Left renal cortex interstitium (tissue), 4 donors: ENCODE data around the gene GYPC. TPM values are rescaled to one million over a fixed set of nuclear protein-coding genes. Genes with fewer than 3 reads are reported as not detected.
"Not testable (repeated sequence)": the region's sequence is repeated elsewhere in the genome, so short reads cannot be mapped to it uniquely, and the experiment has no call there.

Experiments
- DNase-seq, 4 donors: peaks; one replicate each; pipeline ENCODE4 v3.0.0-alpha.2; 2013; ENCODE audit warnings: low read depth in 4 of 4, low spot score in 2 of 4, missing footprints in 1 of 4
- polyA plus RNA-seq, 4 donors: library from polyadenylated mRNA; unstranded; fragments of 120-200 nt; gene quantifications; one replicate each; pipeline ENCODE4 v1.2.1, GENCODE V29; 2013; ENCODE audit not compliant: insufficient read length in 4 of 4

Gene GYPC
- polyA plus RNA-seq, 4 donors = 52.2 to 72.7 (median 66.4) TPM

DNA sequence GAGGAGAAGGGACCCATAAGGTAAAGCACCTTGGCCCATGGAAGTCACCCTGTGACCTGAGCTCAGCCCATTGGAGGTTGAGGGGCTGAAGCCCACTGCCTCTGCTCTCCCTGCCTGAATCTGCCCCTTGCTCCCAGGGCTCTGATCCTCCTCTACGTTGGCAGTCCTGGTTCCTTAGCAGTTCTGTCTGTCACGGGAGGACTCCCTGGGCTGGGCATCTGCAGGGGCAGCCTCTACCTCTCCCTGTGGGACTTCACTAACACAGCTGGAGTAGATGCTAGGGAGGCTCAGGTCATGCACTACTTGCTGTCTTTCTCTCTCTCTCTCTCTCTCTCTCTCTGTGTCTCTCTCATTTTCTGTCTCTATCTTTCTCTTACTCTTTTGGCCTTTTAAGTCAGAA, 8.7 kb downstream of the GYPC start:
- DNase-seq = no peak

DNA sequence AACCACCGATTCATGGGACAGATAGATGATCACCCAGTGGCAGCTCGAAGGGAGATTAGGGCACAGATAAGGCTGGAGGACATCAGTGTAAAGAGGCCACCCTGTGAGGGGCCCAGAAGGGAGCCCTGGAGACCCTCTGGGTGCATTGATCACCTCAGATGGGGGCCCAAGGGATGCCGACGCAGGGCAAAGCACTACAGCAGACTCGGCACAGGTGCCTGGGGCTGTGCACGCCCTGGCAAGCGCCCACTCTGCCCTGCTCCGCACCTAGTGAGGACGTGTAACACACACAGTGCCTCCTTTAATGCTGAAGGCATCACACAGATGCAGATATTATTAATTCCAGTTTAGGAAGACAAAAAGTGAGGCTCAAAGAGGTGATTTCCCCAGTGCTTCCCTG, 9.5 kb downstream of the GYPC start:
- DNase-seq = no peak

GRCh38 chr2:126668254-126668653, 12.3 kb downstream of the GYPC start:
- no peak for DNase-seq

GRCh38 chr2:126669772-126670171, 13.8 kb downstream of the GYPC start:
- DNase-seq = no peak

GRCh38 chr2:126671488-126671887, 15.5 kb downstream of the GYPC start:
- no peak for DNase-seq

GRCh38 chr2:126672980-126673605, 17.1 kb downstream of the GYPC start:
- DNase-seq = no peak

- no peak for DNase-seq
These were observed 18.3 kb downstream of the GYPC start for GRCh38 chr2:126674075-126674744.

GRCh38 chr2:126675637-126676036, 19.7 kb downstream of the GYPC start:
- no peak for DNase-seq

DNA sequence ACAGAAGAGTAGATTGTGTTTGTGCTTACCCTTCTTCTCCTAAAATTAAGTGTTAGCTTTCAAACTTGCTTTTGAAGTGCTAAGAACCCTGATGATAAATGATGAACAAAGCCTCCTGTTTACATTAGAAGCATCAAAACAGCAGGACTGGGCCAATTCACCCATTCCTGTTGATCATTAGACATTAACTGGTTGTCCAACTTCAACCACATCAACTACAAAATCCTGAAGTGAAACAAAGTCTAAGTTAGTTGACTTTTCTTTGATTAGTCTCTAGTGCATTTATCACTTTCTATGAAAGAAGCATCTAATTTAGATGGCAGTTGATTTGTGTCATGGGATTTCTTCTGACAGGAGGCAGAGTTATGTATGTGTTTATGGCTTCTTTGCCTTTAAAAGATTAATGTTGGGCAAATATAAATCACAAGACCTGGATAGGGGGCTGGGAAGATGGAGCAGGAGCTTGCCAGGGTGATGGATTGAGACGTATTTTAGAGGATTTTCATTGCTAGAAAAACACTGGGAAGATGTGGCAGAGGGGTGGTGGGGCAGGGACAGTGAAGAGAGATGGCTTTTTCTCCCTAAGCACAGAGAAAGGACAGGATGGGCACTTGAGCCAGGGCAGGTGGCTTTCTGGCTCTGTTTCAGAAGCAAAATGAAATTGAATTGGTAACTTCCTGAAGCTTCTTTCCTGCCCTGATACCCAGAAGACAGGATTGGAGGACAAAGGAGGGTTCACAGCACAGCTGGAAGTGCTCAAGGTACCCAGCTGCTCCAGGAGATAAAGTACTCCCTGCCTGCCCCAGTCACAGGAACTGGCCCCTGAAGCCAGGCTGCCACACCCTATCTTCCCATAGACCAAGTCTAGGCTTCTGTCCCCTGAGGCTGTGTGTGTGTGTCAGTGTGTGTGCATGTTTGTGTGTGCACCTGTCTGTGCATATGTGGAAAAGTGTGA, 20.5 kb downstream of the GYPC start:
- no peak for DNase-seq

DNA sequence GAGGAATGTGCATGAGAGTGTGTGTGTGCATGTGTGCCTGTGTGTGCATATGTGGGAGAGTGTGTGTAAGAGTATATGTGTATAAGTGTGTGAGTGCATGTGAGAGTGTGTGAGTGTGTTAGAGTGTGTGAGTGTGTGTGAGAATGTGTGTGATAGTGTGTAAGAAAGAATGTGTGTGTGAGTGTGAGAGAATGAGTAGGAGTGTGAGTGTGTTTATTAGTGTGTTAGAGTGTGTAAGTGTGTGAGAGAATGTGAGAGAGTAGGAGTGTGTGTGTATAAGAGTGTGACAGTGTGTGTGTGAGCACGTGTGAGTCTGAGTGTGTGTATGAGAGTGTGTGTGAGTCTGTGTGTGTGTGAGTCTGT, 21.2 kb downstream of the GYPC start:
- DNase-seq = no peak

DNA sequence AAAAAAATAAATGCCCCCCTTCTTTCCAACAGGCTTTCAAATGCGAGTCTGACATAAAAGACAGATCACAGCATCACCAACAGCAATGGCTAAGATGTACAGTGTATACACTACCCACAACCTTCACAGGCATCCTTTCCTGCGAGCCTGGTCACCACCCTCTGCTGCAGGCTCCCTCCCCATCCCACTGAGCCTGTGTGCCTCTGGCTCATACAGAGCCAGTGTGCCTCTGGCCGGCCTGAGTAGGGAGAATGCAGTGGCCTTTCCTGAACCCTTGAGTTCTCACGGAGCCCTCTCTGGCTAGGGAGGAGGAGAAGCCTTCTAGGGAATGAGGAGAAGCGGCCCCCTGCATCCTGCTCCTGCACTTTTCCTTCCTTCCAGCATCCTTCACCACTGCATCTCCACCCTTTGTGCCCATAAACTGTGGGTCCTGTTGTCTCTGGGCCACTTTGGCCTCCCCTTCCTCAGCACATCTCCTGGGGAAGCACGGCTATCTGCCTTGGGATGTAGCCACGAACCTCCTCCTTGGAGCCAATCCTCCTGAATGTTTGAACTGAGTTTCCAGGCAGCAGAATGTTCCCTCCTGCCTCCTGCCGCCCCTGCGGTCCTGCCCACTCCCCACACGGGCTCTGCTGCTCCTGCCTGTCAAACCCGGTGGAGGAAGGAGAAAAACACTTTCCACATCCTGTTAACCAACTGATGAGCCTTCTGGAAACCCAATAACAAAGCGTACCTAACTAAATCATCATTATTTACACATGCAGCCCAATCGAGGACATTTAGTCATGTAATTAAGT, 22.5 kb downstream of the GYPC start:
- no peak for DNase-seq

GRCh38 chr2:126679094-126679713, 23.2 kb downstream of the GYPC start:
- DNase-seq = no peak

DNA sequence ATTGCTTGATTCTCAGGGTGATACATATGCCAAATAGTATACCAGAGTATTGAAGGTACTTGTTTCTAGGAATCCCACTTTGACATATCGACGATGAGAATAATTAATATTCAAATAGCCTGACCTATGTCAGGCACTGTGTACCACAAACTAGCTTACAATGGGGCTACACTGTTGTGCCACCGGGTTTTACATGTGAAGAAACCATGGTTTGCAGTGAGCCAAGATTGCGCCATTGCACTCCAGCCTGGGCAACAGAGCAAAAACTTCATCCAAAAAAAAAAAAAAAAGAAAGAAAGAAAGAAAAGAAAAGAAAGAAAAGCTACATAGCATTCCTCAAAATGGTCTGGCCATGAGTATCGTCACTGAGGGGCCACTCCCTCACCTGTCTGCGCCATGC, 25.5 kb downstream of the GYPC start:
- no peak for DNase-seq

DNA sequence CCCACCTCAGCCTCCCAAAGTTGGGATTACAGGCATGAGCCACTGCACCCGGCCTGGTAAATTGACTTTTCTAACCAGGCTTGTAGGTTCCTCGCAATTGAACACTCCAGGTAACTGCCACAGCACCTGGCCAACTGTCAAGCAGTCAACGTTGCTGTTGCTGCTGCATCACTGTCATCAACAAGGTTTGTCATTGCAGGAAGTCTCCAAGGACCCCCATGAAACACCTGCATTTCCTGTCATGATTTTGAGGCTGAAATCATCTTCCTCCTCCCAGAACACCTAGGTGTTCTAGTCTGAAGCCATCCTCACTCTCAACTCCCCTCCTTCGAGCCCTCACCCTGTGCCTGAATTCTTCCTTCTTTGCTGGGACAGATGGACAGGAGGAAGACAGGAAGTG, 29.7 kb downstream of the GYPC start:
- no peak for DNase-seq

DNA sequence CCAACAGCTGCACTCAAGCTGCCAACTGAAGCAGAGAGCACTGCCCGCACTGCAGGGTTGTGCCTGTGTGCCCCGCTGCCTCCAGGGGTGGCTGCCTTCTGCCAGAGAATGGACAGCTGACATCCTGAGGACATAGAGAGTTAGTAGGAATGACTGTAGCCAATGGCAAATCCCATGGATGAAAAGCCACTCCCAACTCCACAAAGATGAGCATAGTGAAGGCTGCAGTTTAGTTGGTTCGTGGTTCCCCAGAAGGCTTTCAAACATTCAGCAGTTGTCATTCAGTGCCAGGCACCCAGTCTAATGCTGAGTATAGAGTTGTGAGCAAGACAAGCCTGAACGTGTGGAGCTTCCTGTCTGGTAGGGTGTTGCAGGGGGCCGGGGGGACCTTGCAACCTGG, 30.3 kb downstream of the GYPC start:
- no peak for DNase-seq

DNA sequence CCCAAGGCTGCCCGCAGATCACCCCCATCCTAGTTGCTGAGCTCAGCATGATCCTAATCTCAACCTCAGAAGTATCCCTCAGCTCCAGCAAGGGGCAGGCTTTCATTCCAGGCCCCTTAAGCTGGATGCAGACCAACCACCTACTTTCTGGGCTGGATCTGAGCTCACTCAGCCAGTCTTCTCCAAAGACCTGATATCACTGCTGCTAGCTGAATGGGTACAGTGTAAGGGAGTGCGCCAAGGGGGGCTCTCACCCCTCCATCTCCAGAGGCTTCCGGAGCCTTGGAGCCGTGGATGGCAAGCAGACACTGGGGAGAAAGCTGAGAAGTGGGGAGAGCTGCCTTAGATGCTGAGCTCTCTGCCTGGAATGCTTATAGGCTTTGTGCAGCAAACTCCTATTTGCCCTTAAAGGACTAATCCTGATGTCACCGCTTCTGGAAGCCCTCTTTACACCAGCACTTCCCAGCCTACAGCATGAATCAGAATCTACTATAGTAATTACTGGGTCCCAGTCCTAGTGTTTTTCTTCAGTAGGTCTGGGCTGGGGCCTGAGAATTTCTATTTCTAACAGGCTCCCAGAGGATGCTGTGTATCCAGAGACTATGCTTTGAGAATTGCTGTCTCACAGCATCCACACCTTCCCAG, 31.0 kb downstream of the GYPC start:
- DNase-seq = no peak

DNA sequence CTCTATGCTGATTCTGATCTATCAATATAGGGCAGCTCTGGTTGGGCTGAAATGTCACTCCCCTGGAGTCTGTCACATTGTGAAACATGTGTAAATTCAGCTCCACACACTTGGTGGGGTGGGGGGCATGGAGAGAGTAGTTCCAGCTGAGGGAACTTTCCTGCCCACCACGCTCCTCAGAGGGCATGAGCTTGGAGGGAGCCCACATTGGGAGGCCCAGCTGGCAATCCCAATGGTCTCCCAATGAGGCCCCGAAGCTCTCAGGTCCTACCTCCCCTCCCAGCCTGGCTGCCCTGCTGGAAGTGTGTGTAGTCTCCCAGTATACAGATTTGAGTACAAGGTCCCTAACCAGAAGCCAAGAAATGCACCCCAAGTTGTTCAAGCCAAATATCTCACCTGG, 31.5 kb downstream of the GYPC start:
- DNase-seq = no peak

GRCh38 chr2:126688594-126688993, 32.6 kb downstream of the GYPC start:
- not testable (repeated sequence) for DNase-seq

- not testable (repeated sequence) for DNase-seq
These were observed 36.3 kb downstream of the GYPC start for GRCh38 chr2:126692241-126692640.
